Stomach (tissue), 4 donors: ENCODE data around the gene GTF2I.
"Not testable (repeated sequence)": the region's sequence is repeated elsewhere in the genome, so short reads cannot be mapped to it uniquely, and the experiment has no call there.

Experiments
- CTCF ChIP-seq, 7 experiments: fragments of 450-650 bp in 4 of 7; fragments of 200-600 bp in 3 of 7; sonication (generic) in 3 of 7; IDR thresholded peaks; one replicate each; pipeline ENCODE4 v1.5.1; 2016 to 2019; ENCODE audit warnings: antibody characterized with exemption in 7 of 7, control low read depth in 2 of 7, mild to moderate bottlenecking in 1 of 7
- POLR2AphosphoS5 ChIP-seq, 3 donors: sonication (generic); formaldehyde crosslinking; IDR thresholded peaks; one replicate each; pipeline ENCODE4 v1.6.1; 2016; ENCODE audit warnings: antibody characterized with exemption in 3 of 3

GRCh38 chr7:74770062-74770461 lies 112.5 kb downstream of the GTF2I start:
- not testable (repeated sequence) for TF ChIP-seq POLR2AphosphoS5, CTCF (IDR thresholded peaks at IDR 0.05)
